Left ventricle myocardium superior (tissue), 1 donor: ENCODE measurements around the gene LRCOL1. TPM values are rescaled to one million over a fixed set of nuclear protein-coding genes. Genes with fewer than 3 reads are reported as not detected.

Experiments
- ATAC-seq: fragments of 200-7000 bp; cut with Tn5 transposase; one replicate; pipeline ENCODE4 v1.9.1; 2020; ENCODE audit warnings: mild to moderate bottlenecking, moderate library complexity
- DNase-seq: peaks from one replicate; pipeline ENCODE4 v3.0.0-alpha.2; 2020
- intact Hi-C: fragments of 100-400 bp; cut with micrococcal nuclease; formaldehyde crosslinking; loops from one replicate; pipeline ENCODE4 v1.11.0; 2022
- microRNA-seq: library from miRNA; unstranded; fragments of <30 nt; microRNA quantifications from one replicate; pipeline ENCODE4 v1.2.0, GENCODE V29; 2020; ENCODE audit warnings: borderline number of aligned reads
- total RNA-seq: library from RNA; stranded (reverse); fragmentation: NEBNext Ultra II Directional; extraction: Animal tissue kit (Norgen Biotek cat#: 25700); gene quantifications from one replicate; pipeline ENCODE4 v1.2.1, GENCODE V29; 2021
- donor health status: DM: no; HTN: yes; CAD: no; lungs with severe emphysema.

The LRCOL1 gene
- total RNA-seq, 1 donor from 2014 or later, result not detected

DNA sequence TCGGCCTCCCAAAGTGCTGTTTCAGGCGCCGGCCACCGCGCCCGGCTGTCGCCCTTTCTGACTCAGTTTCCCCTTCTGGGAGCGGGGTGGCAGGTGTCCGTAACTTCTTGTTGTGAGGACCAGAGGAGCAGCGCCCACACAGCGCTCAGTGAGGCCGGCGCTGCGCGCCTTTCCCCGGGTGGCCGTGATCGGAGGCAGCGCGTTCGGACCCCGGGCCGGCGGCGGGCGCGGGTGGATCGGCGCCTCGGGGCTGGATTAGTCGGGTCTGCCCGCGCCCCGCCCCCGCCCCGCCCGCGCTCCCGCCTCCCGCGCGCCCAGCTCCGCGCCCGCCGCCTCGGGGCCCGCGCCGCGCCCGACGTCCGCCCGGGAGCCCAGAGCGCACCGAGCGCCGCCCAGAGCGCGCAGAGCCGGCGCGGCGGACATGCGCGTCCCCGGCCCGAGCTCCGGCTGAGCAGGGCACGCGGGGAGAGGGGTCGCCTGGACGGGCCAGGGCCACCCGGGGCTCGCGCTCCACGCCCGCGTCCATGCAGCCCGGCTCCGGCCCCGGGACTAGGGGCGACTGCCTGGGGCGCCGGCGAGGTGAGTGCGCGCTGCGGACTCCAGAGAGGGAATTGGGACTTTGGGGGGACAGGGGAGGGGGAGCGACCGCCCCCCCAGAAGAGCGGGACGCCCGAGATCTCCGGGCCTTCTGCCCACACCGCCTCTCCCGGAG, 50.6 kb downstream of the LRCOL1 start:
- DNase-seq, result peak; percentile 66
- peak; percentile 69 for ATAC-seq
- intact Hi-C loops, result no loop called here

DNA sequence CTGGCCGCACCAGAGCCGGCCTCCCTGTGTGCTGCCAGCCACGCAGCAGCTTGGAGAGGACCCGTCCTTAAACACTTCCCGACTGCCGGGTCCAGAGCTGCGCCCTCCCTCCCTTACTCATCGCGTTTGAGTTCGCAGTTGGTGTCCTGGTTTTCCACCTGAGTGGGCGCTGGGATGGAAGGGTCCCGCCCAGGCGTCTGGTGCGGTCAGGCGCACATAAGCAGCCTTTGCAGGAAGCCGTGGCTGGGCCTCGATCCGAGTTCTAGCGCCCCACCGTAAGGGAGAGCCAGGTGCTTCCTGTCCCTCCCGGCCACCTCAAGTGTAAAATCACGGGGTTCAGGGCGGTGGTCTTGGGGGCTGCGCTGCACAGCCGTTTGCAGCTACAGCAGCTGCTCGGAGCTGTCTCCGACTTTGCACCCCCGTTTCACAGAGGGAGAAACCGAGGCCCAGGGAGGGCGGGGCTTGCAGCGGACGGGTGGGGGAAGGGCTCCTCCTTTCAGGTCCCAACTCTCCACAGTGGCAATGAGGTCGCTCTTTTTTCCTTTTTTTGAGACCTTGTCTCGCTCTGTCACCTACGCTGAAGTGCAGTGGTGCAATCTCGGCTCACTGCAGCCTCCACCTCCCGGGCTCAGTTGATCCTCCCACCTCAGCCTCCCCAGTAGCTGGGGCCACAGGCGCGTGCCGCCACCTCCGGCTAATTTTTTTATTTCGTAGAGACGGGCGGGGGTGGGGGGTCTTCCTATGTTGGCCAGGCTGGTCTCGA, 51.3 kb downstream of the LRCOL1 start:
- ATAC-seq, result no peak
- intact Hi-C loops, result no loop called here

DNA sequence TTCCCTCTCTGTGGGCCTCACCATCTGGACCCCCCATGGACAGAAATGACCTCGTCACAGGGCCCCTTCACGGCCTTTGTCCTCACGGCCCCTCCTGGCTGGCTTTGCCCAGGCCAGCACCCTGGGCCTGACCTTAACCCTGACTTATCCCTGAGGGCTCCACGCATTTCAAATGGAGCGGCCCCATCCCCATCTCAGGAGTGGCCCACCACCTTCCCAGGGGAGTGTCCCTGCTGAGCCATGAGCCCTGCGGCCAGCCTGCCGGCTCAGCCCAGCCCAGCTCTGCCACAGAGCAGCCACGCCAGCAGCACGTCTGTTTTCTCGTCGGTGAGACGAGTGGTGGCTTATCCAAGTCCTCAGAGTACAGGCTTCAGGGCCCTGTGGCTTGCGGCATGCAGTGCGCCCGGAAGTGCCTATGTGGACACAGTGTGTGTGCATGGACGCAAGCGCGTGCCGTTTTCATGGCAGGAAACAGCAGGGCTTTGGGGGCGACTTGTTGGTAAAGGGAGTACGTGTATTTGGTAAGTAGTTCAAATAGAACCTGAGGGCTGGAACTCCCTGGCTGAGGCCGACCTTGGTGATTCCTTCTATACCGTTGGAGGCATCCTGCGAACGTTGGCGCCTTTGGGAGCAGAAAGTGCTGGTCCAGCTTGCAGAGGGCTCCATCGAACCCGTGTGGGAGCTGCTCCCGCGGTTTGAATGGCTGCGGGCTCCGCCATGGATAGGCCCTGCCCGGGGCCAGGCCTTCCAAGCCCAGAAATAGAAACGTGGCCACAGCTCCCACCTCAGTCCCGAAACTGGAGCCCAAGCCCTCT, 52.1 kb downstream of the LRCOL1 start:
- no peak for DNase-seq
- intact Hi-C loops, result no loop called here
- no peak for ATAC-seq

More for the DNA sequence above, 51.3 kb downstream of the LRCOL1 start:
- no peak for DNase-seq

GRCh38 chr12:132557291-132558015, 52.9 kb downstream of the LRCOL1 start:
- intact Hi-C loops, result no loop called here
- ATAC-seq, result no peak
- DNase-seq, result no peak

DNA sequence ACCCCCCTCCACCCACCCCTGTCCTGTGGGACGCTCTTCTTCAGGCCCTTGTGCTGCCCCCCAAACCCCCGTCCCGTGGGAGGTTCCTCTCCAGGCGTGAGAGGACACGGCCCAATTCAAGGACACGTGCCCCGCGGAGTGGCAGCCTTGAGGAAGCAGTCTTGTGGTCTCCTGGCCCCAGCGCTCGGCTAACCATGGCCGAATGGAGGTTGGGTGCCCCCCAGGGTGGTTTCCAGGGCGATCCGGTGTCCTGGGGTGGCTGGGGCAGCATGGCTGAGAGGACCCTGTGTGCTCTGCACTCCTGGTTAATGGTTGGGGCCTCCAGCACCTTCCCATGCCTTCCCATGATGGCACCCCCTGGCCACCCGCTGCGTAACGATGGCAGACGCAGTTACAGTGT, 53.6 kb downstream of the LRCOL1 start:
- ATAC-seq (no peak), DNase-seq (no peak)
- intact Hi-C loops, result no loop called here

DNA sequence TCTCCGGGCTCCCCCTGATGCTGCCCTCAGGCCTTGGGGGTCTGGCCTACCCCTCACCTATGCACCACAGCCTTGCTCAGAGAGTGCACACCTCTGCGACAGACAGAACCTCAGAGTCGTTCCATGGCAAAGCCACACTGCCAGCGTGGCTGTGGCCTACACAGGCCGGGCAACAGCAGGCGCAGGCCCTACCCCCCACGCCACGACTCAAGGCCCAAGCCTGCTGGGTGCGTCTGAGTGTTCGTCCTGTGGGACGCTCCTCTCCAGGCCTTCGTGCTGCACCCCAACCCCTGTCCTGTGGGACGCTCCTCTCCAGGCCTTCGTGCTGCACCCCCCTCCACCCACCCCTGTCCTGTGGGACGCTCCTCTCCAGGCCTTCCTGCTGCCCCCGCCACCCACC, 54.2 kb downstream of the LRCOL1 start:
- DNase-seq (no peak), ATAC-seq (no peak)
- intact Hi-C loops, result no loop called here

DNA sequence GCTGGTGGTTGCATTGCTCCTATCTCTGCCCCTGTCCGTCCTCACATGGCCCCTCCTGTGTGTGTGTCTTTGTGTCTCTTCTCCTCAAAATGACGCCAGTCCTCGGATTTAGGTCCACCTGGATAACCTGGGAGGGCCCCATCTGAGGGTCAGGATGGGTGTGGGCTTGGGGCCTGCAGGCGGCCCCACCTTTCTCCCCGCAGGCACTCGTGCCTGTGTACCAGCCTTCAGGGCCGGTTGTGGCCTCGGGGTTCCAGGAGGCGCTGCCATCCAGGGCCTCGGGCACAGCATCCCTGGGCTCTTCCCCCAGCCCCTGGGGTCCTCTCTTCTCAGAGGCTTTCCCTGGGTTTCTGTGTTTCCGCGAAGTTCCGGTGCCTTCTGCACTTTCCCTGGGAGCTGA, 54.7 kb downstream of the LRCOL1 start:
- no peak for DNase-seq
- intact Hi-C loops, result no loop called here
- ATAC-seq, result no peak

- intact Hi-C loops, result no loop called here
- no peak for DNase-seq
- ATAC-seq, result no peak
These were observed 55.3 kb downstream of the LRCOL1 start for GRCh38 chr12:132554845-132555630.

Small RNA genes within 50 kb of the gene (microRNA-seq; reads per million reads assigned to microRNA genes)
- not detected for gene MIR6763

Other genes with a start within 250 kb of the LRCOL1 start
- 68.0 TPM for gene FBRSL1, start 120.4 kb downstream of the LRCOL1 start, total RNA-seq
- not detected for gene P2RX2, start 8.2 kb upstream of the LRCOL1 start, total RNA-seq
- gene POLE, start 76.8 kb upstream of the LRCOL1 start, total RNA-seq, result 13.0 TPM
- gene PXMP2, start 77.0 kb upstream of the LRCOL1 start, total RNA-seq, result 75.1 TPM
- gene PGAM5, start 100.3 kb upstream of the LRCOL1 start, total RNA-seq, result 33.7 TPM
- gene ANKLE2, start 151.2 kb upstream of the LRCOL1 start, total RNA-seq, result 26.1 TPM
- 26.3 TPM for gene GOLGA3, start 218.3 kb upstream of the LRCOL1 start, total RNA-seq